ENCODE results near the gene PLGRKT.

The PLGRKT gene

GRCh38 chr9:5310851-5311250 lies 126.9 kb downstream of the PLGRKT start:
- DNase-seq (ENCODE audit: low read depth), result no peak
